Fibroblast of lung (primary cell): ENCODE measurements around the gene RAB9A. TPM values are rescaled to one million over a fixed set of nuclear protein-coding genes. Genes with fewer than 3 reads are reported as not detected.
A peak's percentile ranks its signal among the peaks of the same experiment; 100 is the strongest.

Experiments
- DNase-seq, 2 donors: peaks; one replicate each; pipeline versions ENCODE4 v3.0.0 to v3.0.0-alpha.2; 2010; ENCODE audit warnings: low read depth in 2 of 2
- H2AFZ ChIP-seq: 2 replicates; pipeline ENCODE4 v1.5.1; 2012; ENCODE audit warnings: low read length, control low read depth, inconsistent platforms
- H3K27ac ChIP-seq: 2 replicates; pipeline ENCODE4 v1.5.1; 2011; ENCODE audit warnings: low read length, control low read depth; ENCODE audit not compliant: insufficient read depth
- H3K27me3 ChIP-seq: 2 replicates; pipeline ENCODE4 v1.5.1; 2011; ENCODE audit warnings: mild to moderate bottlenecking, low read length; ENCODE audit not compliant: control insufficient read depth, insufficient read depth
- H3K36me3 ChIP-seq: 2 replicates; pipeline ENCODE4 v1.5.1; 2011; ENCODE audit warnings: low read length; ENCODE audit not compliant: control insufficient read depth, insufficient read depth
- H3K4me1 ChIP-seq: 2 replicates; pipeline ENCODE4 v1.5.1; 2011; ENCODE audit warnings: low read length; ENCODE audit not compliant: control insufficient read depth, insufficient read depth; ENCODE audit errors: extremely low read depth
- H3K4me2 ChIP-seq: 2 replicates; pipeline ENCODE4 v1.5.1; 2011; ENCODE audit warnings: low read length, control low read depth; ENCODE audit not compliant: insufficient read depth; ENCODE audit errors: extremely low read depth
- H3K4me3 ChIP-seq, 4 experiments: fragments of 200-600 bp in 1 of 4; sonication (generic) in 1 of 4; replicated peaks in 1 of 4; 2 replicates each; pipeline ENCODE4 v1.5.1; 2011 to 2016; ENCODE audit warnings: low read length in 4 of 4, low read depth in 3 of 4, mild to moderate bottlenecking in 3 of 4, control low read depth in 2 of 4, inconsistent platforms in 1 of 4, mixed read lengths in 1 of 4; ENCODE audit not compliant: insufficient read depth in 1 of 4; ENCODE audit errors: control extremely low read depth in 1 of 4
- H3K79me2 ChIP-seq: 2 replicates; pipeline ENCODE4 v1.5.1; 2012; ENCODE audit warnings: mild to moderate bottlenecking, low read length, inconsistent platforms; ENCODE audit not compliant: control insufficient read depth, insufficient read depth
- H3K9ac ChIP-seq: 2 replicates; pipeline ENCODE4 v1.5.1; 2011; ENCODE audit warnings: mild to moderate bottlenecking, low read length, control low read depth; ENCODE audit not compliant: insufficient read depth
- H3K9me3 ChIP-seq: 2 replicates; pipeline ENCODE4 v1.5.1; 2012; ENCODE audit warnings: low read depth, low read length; ENCODE audit not compliant: control insufficient read depth, insufficient read depth
- H4K20me1 ChIP-seq: 2 replicates; pipeline ENCODE4 v1.5.1; 2011; ENCODE audit warnings: low read length; ENCODE audit not compliant: control insufficient read depth, insufficient read depth; ENCODE audit errors: extremely low read depth
- CTCF ChIP-seq, 2 donors: IDR thresholded peaks in 1 of 2; conservative IDR thresholded peaks in 1 of 2; 1 replicate in 1 of 2; 2 replicates in 1 of 2; pipeline ENCODE4 v1.5.1; 2011 to 2012; ENCODE audit warnings: low read length in 2 of 2, control low read depth in 1 of 2, inconsistent platforms in 1 of 2, low read depth in 1 of 2, mild to moderate bottlenecking in 1 of 2
- EZH2 ChIP-seq: IDR thresholded peaks from 2 replicates; pipeline ENCODE4 v1.5.1; 2012; ENCODE audit warnings: low read length, control low read depth, mild to moderate bottlenecking; ENCODE audit errors: missing control alignments
- polyA plus RNA-seq, 2 donors: library from polyadenylated mRNA; depleted of rRNA in 1 of 2; stranded (reverse) in 1 of 2; unstranded in 1 of 2; fragments of >200 nt; gene quantifications; 2 replicates each; pipeline ENCODE4 v1.2.1, GENCODE V29; 2011 to 2012; ENCODE audit warnings: missing spikeins in 1 of 2
- total RNA-seq: library from RNA; depleted of rRNA; stranded (reverse); fragments of >200 nt; gene quantifications from 2 replicates; pipeline ENCODE4 v1.2.1, GENCODE V29; 2014

Gene RAB9A
- total and polyA plus RNA-seq, 2 donors (not counting 1 experiment from before 2014, with no cell fraction given), result 40.3 to 44.2 TPM

DNA sequence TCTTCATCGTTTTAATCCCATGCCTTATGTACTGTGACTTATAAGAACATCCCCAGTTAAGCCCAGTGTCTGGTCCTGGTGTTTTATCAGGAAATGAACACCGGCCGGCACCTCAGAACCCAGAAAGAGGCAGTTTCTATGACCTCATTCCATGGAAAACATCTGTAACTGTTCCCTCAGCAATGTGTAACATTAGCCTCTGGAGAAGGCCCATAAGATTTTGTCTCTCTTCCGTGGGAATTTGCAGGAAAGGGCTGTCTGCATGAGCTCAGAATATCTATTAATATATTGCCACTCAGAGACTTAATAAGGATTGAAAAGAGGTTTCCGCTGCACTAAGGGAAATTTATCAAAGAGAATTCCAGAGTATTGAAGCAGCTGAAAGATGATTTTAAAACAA lies 39.1 kb upstream of the RAB9A start:
- H3K4me3 ChIP-seq, result no peak overlapping the region
- H2AFZ ChIP-seq, result no peak overlapping the region

DNA sequence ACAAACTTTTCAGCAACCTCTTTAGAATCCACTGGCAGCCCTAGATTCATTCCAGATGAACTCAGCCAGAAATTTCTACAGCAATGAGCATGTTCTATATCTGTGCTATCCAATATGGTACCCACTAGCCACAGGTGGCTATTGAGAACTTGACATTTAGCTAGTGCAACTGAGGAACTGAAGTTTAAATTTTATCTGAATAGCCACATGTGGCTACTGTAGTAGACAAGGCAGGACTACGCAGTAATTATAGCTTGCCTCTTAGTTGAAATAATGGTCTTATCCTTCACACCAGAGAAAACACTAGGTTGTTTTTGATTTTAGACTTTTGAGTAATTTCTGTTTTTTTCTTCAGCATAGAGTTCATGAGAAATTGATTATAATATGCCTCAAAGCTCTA lies 38.6 kb upstream of the RAB9A start:
- H3K27ac ChIP-seq, result no peak overlapping the region

More for the DNA sequence above, 39.1 kb upstream of the RAB9A start:
- Histone ChIP-seq H3K27ac (no peak overlapping the region), H3K27me3 (no peaks in the 10 kb centered on the region), H3K4me2 (no peak overlapping the region), H4K20me1 (no peaks in the 10 kb centered on the region), H3K4me1 (peaks cover 8% of the 10 kb centered on the region), H3K79me2 (no peaks in the 10 kb centered on the region), H3K9me3 (no peaks in the 10 kb centered on the region), H3K36me3 (no peaks in the 10 kb centered on the region), H3K9ac (no peak overlapping the region)
- peak; percentile 53 to 74 for DNase-seq
- TF ChIP-seq EZH2 (no peak), CTCF (conservative IDR thresholded peaks at IDR 0.05 in 1 of 2, IDR thresholded peaks at IDR 0.05 in 1 of 2; ENCODE audit: low read depth in 1 of 2, low read length in 2 of 2) (no peak)

GRCh38 chrX:13651150-13651549 lies 37.8 kb upstream of the RAB9A start:
- peak overlapping the region; percentile 94 for H3K27ac ChIP-seq
- H3K4me1 ChIP-seq, result peaks cover 7% of the 10 kb centered on the region
- H3K4me3 ChIP-seq, result no peak overlapping the region
- H3K9ac ChIP-seq, result no peak overlapping the region
- no peak for TF ChIP-seq CTCF (conservative IDR thresholded peaks at IDR 0.05 in 1 of 2, IDR thresholded peaks at IDR 0.05 in 1 of 2; ENCODE audit: low read depth in 1 of 2, low read length in 2 of 2)
- TF ChIP-seq EZH2, result no peak
- H3K79me2 ChIP-seq, result no peaks in the 10 kb centered on the region
- H4K20me1 ChIP-seq, result no peaks in the 10 kb centered on the region
- H3K4me2 ChIP-seq, result no peak overlapping the region
- H3K9me3 ChIP-seq, result no peaks in the 10 kb centered on the region
- DNase-seq, result peak; percentile 49 to 62
- no peaks in the 10 kb centered on the region for H3K27me3 ChIP-seq
- no peaks in the 10 kb centered on the region for H3K36me3 ChIP-seq
- H2AFZ ChIP-seq, result no peak overlapping the region

More for the DNA sequence above, 38.6 kb upstream of the RAB9A start:
- H3K79me2 ChIP-seq, result no peaks in the 10 kb centered on the region
- H3K4me2 ChIP-seq, result no peak overlapping the region
- TF ChIP-seq EZH2, result no peak
- TF ChIP-seq CTCF (conservative IDR thresholded peaks at IDR 0.05 in 1 of 2, IDR thresholded peaks at IDR 0.05 in 1 of 2; ENCODE audit: low read depth in 1 of 2, low read length in 2 of 2), result no peak
- H3K27me3 ChIP-seq, result no peaks in the 10 kb centered on the region
- no peaks in the 10 kb centered on the region for H4K20me1 ChIP-seq
- H3K36me3 ChIP-seq, result no peaks in the 10 kb centered on the region
- peaks cover 8% of the 10 kb centered on the region for H3K4me1 ChIP-seq
- no peak for DNase-seq
- H2AFZ ChIP-seq, result no peak overlapping the region
- H3K4me3 ChIP-seq, result no peak overlapping the region
- no peak overlapping the region for H3K9ac ChIP-seq
- H3K9me3 ChIP-seq, result no peaks in the 10 kb centered on the region
